SK-N-SH (cell line): ENCODE data around the gene PLA2G4E. TPM values are rescaled to one million over a fixed set of nuclear protein-coding genes. Genes with fewer than 3 reads are reported as not detected.
A peak's percentile ranks its signal among the peaks of the same experiment; 100 is the strongest.

Experiments used
- CTCF ChIA-PET: fragments of 300-600, 350-600 bp; formaldehyde crosslinking; extraction: SDS; loops from one replicate; lab custom pipeline; 2021; lab: Yijun Ruan, JAX
- POLR2A ChIA-PET: fragments of 350-600 bp; sonication (Branson Sonifier 250); formaldehyde crosslinking; extraction: SDS; loops from one replicate; lab custom pipeline; 2020; ENCODE audit warnings: antibody characterized with exemption, inconsistent platforms; lab: Yijun Ruan, JAX
- DNase-seq: peaks from one replicate; pipeline ENCODE4 v3.0.0; 2012
- H2AFZ ChIP-seq: fragments of 200-600 bp; sonication (generic); 2 replicates; pipeline ENCODE4 v1.8.1; 2016; ENCODE audit warnings: antibody characterized with exemption, mild to moderate bottlenecking, low read depth
- H3F3A ChIP-seq: fragments of 200-600 bp; sonication (generic); replicated peaks from 2 replicates; pipeline ENCODE3; 2016; ENCODE audit warnings: antibody characterized with exemption, mild to moderate bottlenecking; ENCODE audit not compliant: insufficient read depth
- H3K27ac ChIP-seq, 2 experiments: fragments of 200-500 bp in 1 of 2; fragments of 200-600 bp in 1 of 2; sonication (Bioruptor generic) in 1 of 2; sonication (generic), shearing (Covaris generic) in 1 of 2; 2 replicates each; pipeline versions ENCODE4 v1.5.1 to v1.6.1; 2014 to 2016; ENCODE audit warnings: low read depth in 2 of 2, inconsistent platforms in 1 of 2, low read length in 1 of 2, mild to moderate bottlenecking in 1 of 2, mixed read lengths in 1 of 2
- H3K27me3 ChIP-seq: fragments of 200-600 bp; sonication (generic), shearing (Covaris generic); 2 replicates; pipeline ENCODE4 v1.6.1; 2016; ENCODE audit warnings: mixed run types; ENCODE audit not compliant: insufficient read depth
- H3K36me3 ChIP-seq, 2 experiments: fragments of 200-500 bp in 1 of 2; fragments of 200-600 bp in 1 of 2; sonication (Bioruptor generic) in 1 of 2; sonication (generic) in 1 of 2; replicated peaks in 1 of 2; 2 replicates each; pipeline versions ENCODE3 to v1.5.1; 2014 to 2016; ENCODE audit warnings: low read length in 1 of 2, mild to moderate bottlenecking in 1 of 2; ENCODE audit not compliant: insufficient read depth in 2 of 2, control insufficient read depth in 1 of 2
- H3K4me1 ChIP-seq, 2 experiments: fragments of 200-500 bp in 1 of 2; fragments of 200-600 bp in 1 of 2; sonication (Bioruptor generic) in 1 of 2; sonication (generic), shearing (Covaris generic) in 1 of 2; 2 replicates each; pipeline versions ENCODE4 v1.5.1 to v1.6.1; 2014 to 2016; ENCODE audit warnings: low read depth in 1 of 2, low read length in 1 of 2, mixed run types in 1 of 2; ENCODE audit not compliant: insufficient read depth in 2 of 2, control insufficient read depth in 1 of 2
- H3K4me2 ChIP-seq: fragments of 200-600 bp; sonication (generic), shearing (Covaris generic); 2 replicates; pipeline ENCODE4 v1.6.1; 2017; ENCODE audit warnings: mixed run types
- H3K4me3 ChIP-seq, 2 experiments: fragments of 200-500 bp in 1 of 2; fragments of 200-600 bp in 1 of 2; sonication (Bioruptor generic) in 1 of 2; sonication (generic), shearing (Covaris generic) in 1 of 2; 2 replicates each; pipeline versions ENCODE4 v1.5.1 to v1.8.1; 2014 to 2016; ENCODE audit warnings: low read depth in 2 of 2, inconsistent platforms in 1 of 2, low read length in 1 of 2, mild to moderate bottlenecking in 1 of 2, mixed read lengths in 1 of 2, moderate library complexity in 1 of 2
- H3K79me2 ChIP-seq: fragments of 200-600 bp; sonication (generic); 2 replicates; pipeline ENCODE4 v1.8.1; 2017; ENCODE audit warnings: mild to moderate bottlenecking; ENCODE audit not compliant: insufficient read depth
- H3K9ac ChIP-seq: fragments of 200-600 bp; sonication (generic); 2 replicates; pipeline ENCODE4 v1.6.1; 2017; ENCODE audit warnings: mixed run types
- H3K9me2 ChIP-seq: fragments of 200-600 bp; sonication (generic); 2 replicates; pipeline ENCODE4 v1.6.1; 2017; ENCODE audit warnings: mixed run types
- H3K9me3 ChIP-seq: fragments of 200-600 bp; sonication (generic); 2 replicates; pipeline ENCODE4 v1.6.1; 2017; ENCODE audit warnings: mixed run types, mild to moderate bottlenecking, moderate library complexity
- H4K20me1 ChIP-seq: fragments of 200-600 bp; sonication (generic); 2 replicates; pipeline ENCODE4 v1.6.1; 2017; ENCODE audit warnings: mild to moderate bottlenecking, mixed run types; ENCODE audit not compliant: insufficient read depth
- CHD2 ChIP-seq: fragments of 150-350 bp; IDR thresholded peaks from 2 replicates; pipeline ENCODE4 v1.6.1; 2018; ENCODE audit warnings: low read length; ENCODE audit not compliant: partially characterized antibody
- CTCF ChIP-seq: fragments of 200-600 bp; sonication (generic); IDR thresholded peaks from 2 replicates; pipeline ENCODE4 v1.6.1; 2017; ENCODE audit warnings: antibody characterized with exemption, mild to moderate bottlenecking, moderate library complexity
- EP300 ChIP-seq, 2 experiments: IDR thresholded peaks; 2 replicates each; pipeline versions ENCODE4 v1.4.0 to v1.6.1; 2012; ENCODE audit warnings: borderline replicate concordance in 1 of 2, low read depth in 1 of 2, low read length in 1 of 2
- FOSL2 ChIP-seq: IDR thresholded peaks from 2 replicates; pipeline ENCODE4 v1.4.0; 2012; ENCODE audit warnings: low read depth, mild to moderate bottlenecking, moderate library complexity, borderline replicate concordance
- FOXJ3 ChIP-seq: sonication (generic); formaldehyde crosslinking; IDR thresholded peaks from 2 replicates; pipeline ENCODE4 v1.5.1; 2020; ENCODE audit warnings: mild to moderate bottlenecking, missing genetic modification reagents
- GATA2 ChIP-seq: sonication (generic); formaldehyde crosslinking; IDR thresholded peaks from 2 replicates; pipeline ENCODE4 v1.5.0; 2020; ENCODE audit warnings: mild to moderate bottlenecking, missing genetic modification reagents
- JUND ChIP-seq: IDR thresholded peaks from 2 replicates; pipeline ENCODE4 v1.4.0; 2012
- MAX ChIP-seq: IDR thresholded peaks from 2 replicates; pipeline ENCODE4 v1.4.0; 2012; ENCODE audit warnings: low read depth
- MEF2A ChIP-seq: IDR thresholded peaks from 2 replicates; pipeline ENCODE4 v1.4.0; 2012; ENCODE audit warnings: low read depth, borderline replicate concordance
- NFIC ChIP-seq: IDR thresholded peaks from 2 replicates; pipeline ENCODE4 v1.4.0; 2012; ENCODE audit warnings: borderline replicate concordance
- RAD21 ChIP-seq: IDR thresholded peaks from 2 replicates; pipeline ENCODE4 v1.6.1; 2012; ENCODE audit warnings: mild to moderate bottlenecking, low read length
- RCOR1 ChIP-seq: fragments of 150-350 bp; IDR thresholded peaks from 2 replicates; pipeline ENCODE4 v1.6.1; 2017; ENCODE audit warnings: antibody characterized with exemption, low read length
- RFX5 ChIP-seq: IDR thresholded peaks from 2 replicates; pipeline ENCODE4 v1.6.1; 2012; ENCODE audit warnings: mild to moderate bottlenecking, improper control_type of control experiment, low read length
- TCF12 ChIP-seq: IDR thresholded peaks from 2 replicates; pipeline ENCODE4 v1.4.0; 2012
- USF1 ChIP-seq: IDR thresholded peaks from 2 replicates; pipeline ENCODE4 v1.4.0; 2012; ENCODE audit warnings: low read depth, borderline replicate concordance
- WGBS: methylation state at CpG from one replicate; pipeline ENCODE4 v1.1.6; 2017; ENCODE audit warnings: low lambda C conversion rate; 5-methylcytosine and 5-hydroxymethylcytosine counted together
- polyA plus RNA-seq, 3 experiments: library from polyadenylated mRNA; depleted of rRNA; stranded (reverse); fragments of >200 nt; gene quantifications; 2 replicates each; pipeline ENCODE4 v1.2.3, GENCODE V29; 2012

Gene PLA2G4E
- polyA plus RNA-seq, 1 of the 3 experiments (the other 2 are of a cell fraction), result not detected

GRCh38 chr15:41933326-41933725, 87.5 kb downstream of the PLA2G4E start (continued):
- TF ChIP-seq MAX (no peak), RAD21 (no peak), CTCF (no peak), FOSL2 (no peak), CHD2 (no peak), RFX5 (no peak)

- peaks cover 13% of the 10 kb centered on the region for H3K79me2 ChIP-seq
- H4K20me1 ChIP-seq, result no peaks in the 10 kb centered on the region
- peaks cover 15% of the 10 kb centered on the region for H3F3A ChIP-seq
- POLR2A ChIA-PET, result no interaction called here
- H3K9ac ChIP-seq, result no peak overlapping the region
- no peaks in the 10 kb centered on the region for H3K27me3 ChIP-seq
- no peak for DNase-seq
- no peaks in the 10 kb centered on the region for H3K9me2 ChIP-seq
- H3K4me3 ChIP-seq, result no peak overlapping the region
- no peak overlapping the region for H2AFZ ChIP-seq
- H3K27ac ChIP-seq, result peak overlapping the region in 1 of 2 experiments; percentile 7; a peak in 2 of 4 replicates
- TF ChIP-seq TCF12, result no peak
- H3K36me3 ChIP-seq, result peaks cover 0 to 6% of the 10 kb centered on the region in 2 experiments
- CTCF ChIA-PET, result interaction anchor here (1.6 to 1.8 kb wide), 2 partner anchors 11 to 19 kb away, joined by 4 to 5 read pairs; no protein-coding TSS in a partner anchor
- 93% methylated on average over 9 of the region's 16 CpGs for WGBS
- no peak overlapping the region for H3K4me2 ChIP-seq
- no peaks in the 10 kb centered on the region for H3K9me3 ChIP-seq
- peaks cover 14 to 43% of the 10 kb centered on the region in 2 experiments for H3K4me1 ChIP-seq
These were observed 88.1 kb downstream of the PLA2G4E start for GRCh38 chr15:41932511-41933289.

- H4K20me1 ChIP-seq, result no peaks in the 10 kb centered on the region
- no peak for DNase-seq
- no peak overlapping the region for H2AFZ ChIP-seq
- POLR2A ChIA-PET, result no interaction called here
- H3K4me1 ChIP-seq, result peaks cover 14 to 43% of the 10 kb centered on the region in 2 experiments
- peak overlapping the region in 1 of 2 experiments; percentile 76; a peak in 1 of 4 replicates for H3K27ac ChIP-seq
- 100% methylated on average over 9 of the region's 9 CpGs for WGBS
- no peak for TF ChIP-seq FOXJ3 (CRISPR knock-in tag)
- TF ChIP-seq EP300 (IDR thresholded peaks at IDR 0.05; ENCODE audit: borderline replicate concordance in 1 of 2, low read depth in 1 of 2, low read length in 1 of 2), result no peak
- no peak for TF ChIP-seq RFX5
- TF ChIP-seq RAD21, result no peak
- TF ChIP-seq CTCF, result no peak
- no peak for TF ChIP-seq JUND
- TF ChIP-seq USF1, result no peak
- TF ChIP-seq MEF2A, result no peak
- no peak for TF ChIP-seq RCOR1
- TF ChIP-seq GATA2 (CRISPR knock-in tag), result no peak
- TF ChIP-seq NFIC, result no peak
- no peak overlapping the region for H3K4me3 ChIP-seq
- H3K9me3 ChIP-seq, result no peaks in the 10 kb centered on the region
- H3K27me3 ChIP-seq, result no peaks in the 10 kb centered on the region
- H3K79me2 ChIP-seq, result peaks cover 13% of the 10 kb centered on the region
- CTCF ChIA-PET, result interaction anchor here (1.6 to 1.8 kb wide), 2 partner anchors 10 to 19 kb away, joined by 4 to 5 read pairs; no protein-coding TSS in a partner anchor
- peaks cover 11% of the 10 kb centered on the region for H3F3A ChIP-seq
- peaks cover 0 to 6% of the 10 kb centered on the region in 2 experiments for H3K36me3 ChIP-seq
- no peaks in the 10 kb centered on the region for H3K9me2 ChIP-seq
- no peak overlapping the region for H3K9ac ChIP-seq
- no peak overlapping the region for H3K4me2 ChIP-seq
These were observed 88.7 kb downstream of the PLA2G4E start for GRCh38 chr15:41932101-41932500.
